ENCODE data around the gene SLC23A1. TPM values are rescaled to one million over a fixed set of nuclear protein-coding genes. Genes with fewer than 3 reads are reported as not detected.
"Not testable (repeated sequence)": the region's sequence is repeated elsewhere in the genome, so short reads cannot be mapped to it uniquely, and the experiment has no call there.

SLC23A1 gene
- total RNA-seq, 1 donor from 2014 or later: not detected

- Mint-ChIP-seq H3K9me3 (ENCODE audit: unreplicated experiment) (no peaks in the 10 kb centered on the region), H3K27me3 (ENCODE audit: unreplicated experiment) (peaks cover 6% of the 10 kb centered on the region), H3K4me3 (ENCODE audit: unreplicated experiment) (no peak overlapping the region), H3K4me1 (ENCODE audit: unreplicated experiment) (peaks cover 27% of the 10 kb centered on the region), H3K36me3 (ENCODE audit: low read depth, unreplicated experiment) (no peaks in the 10 kb centered on the region), H3K27ac (ENCODE audit: unreplicated experiment) (peak overlapping the region; percentile 48)
- no peak for TF ChIP-seq CTCF (IDR thresholded peaks at IDR 0.05; ENCODE audit: unreplicated experiment)
- peak; percentile 32 for DNase-seq (ENCODE audit: low spot score)
Measured at GRCh38 chr5:139388198-139388821, 5.2 kb upstream of the SLC23A1 start.

- H3K36me3 Mint-ChIP-seq (ENCODE audit: low read depth, unreplicated experiment): no peaks in the 10 kb centered on the region
- no peak overlapping the region for H3K27ac Mint-ChIP-seq (ENCODE audit: unreplicated experiment)
- H3K9me3 Mint-ChIP-seq (ENCODE audit: unreplicated experiment): no peaks in the 10 kb centered on the region
- no peak for DNase-seq (ENCODE audit: low spot score)
- H3K27me3 Mint-ChIP-seq (ENCODE audit: unreplicated experiment): peaks cover 5% of the 10 kb centered on the region
- H3K4me3 Mint-ChIP-seq (ENCODE audit: unreplicated experiment): no peak overlapping the region
- no peak for TF ChIP-seq CTCF (IDR thresholded peaks at IDR 0.05; ENCODE audit: unreplicated experiment)
- peaks cover 27% of the 10 kb centered on the region for H3K4me1 Mint-ChIP-seq (ENCODE audit: unreplicated experiment)
Measured at GRCh38 chr5:139387611-139388197, 4.6 kb upstream of the SLC23A1 start.

DNA sequence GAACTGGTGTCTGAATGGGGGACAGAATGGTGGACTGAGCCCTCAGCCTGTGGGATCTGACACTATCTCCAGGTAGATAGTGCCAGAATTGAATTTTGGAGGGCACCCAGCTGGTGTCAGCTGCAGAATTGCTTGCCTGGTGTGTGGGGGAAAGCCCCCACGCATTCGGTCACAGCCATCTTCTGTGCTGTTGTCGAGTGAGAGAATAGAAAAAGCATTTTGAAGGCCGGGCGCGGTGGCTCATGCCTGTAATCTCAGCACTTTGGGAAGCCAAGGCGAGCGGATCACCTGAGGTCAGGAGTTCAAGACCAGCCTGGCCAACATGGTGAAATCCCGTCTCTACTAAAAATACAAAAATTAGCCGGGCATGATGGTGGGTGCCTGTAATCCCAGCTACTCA, 3.9 kb upstream of the SLC23A1 start:
- H3K27ac Mint-ChIP-seq (ENCODE audit: unreplicated experiment); H3K27me3 Mint-ChIP-seq (ENCODE audit: unreplicated experiment); H3K9me3 Mint-ChIP-seq (ENCODE audit: unreplicated experiment); DNase-seq (ENCODE audit: low spot score); H3K36me3 Mint-ChIP-seq (ENCODE audit: low read depth, unreplicated experiment); H3K4me3 Mint-ChIP-seq (ENCODE audit: unreplicated experiment): not testable (repeated sequence)
- H3K4me1 Mint-ChIP-seq (ENCODE audit: unreplicated experiment): peaks cover 27% of the 10 kb centered on the region

DNA sequence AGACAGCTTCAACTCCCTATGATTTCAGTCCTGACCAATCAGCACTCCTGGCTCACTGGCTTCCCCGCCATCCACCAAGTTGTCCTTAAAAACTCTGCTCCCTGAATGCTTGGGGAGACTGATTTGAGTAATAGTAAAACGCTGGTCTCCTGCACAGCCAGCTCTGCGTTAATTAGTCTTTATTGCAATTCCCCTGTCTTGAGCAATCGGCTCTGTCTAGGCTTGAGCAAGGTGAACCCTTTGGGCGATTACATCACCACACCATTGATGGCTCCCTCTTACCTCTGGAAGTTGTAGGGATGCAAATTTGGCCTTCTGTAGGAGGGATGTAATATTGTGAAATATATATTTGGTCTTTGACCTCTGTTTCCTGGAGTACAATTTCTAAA, 2.9 kb upstream of the SLC23A1 start:
- Mint-ChIP-seq H3K4me3 (ENCODE audit: unreplicated experiment) (no peak overlapping the region), H3K9me3 (ENCODE audit: unreplicated experiment) (no peaks in the 10 kb centered on the region), H3K36me3 (ENCODE audit: low read depth, unreplicated experiment) (no peaks in the 10 kb centered on the region), H3K27me3 (ENCODE audit: unreplicated experiment) (peaks cover 2% of the 10 kb centered on the region), H3K4me1 (ENCODE audit: unreplicated experiment) (peaks cover 20% of the 10 kb centered on the region), H3K27ac (ENCODE audit: unreplicated experiment) (no peak overlapping the region)
- no peak for DNase-seq (ENCODE audit: low spot score)
- TF ChIP-seq CTCF (IDR thresholded peaks at IDR 0.05; ENCODE audit: unreplicated experiment): no peak

DNA sequence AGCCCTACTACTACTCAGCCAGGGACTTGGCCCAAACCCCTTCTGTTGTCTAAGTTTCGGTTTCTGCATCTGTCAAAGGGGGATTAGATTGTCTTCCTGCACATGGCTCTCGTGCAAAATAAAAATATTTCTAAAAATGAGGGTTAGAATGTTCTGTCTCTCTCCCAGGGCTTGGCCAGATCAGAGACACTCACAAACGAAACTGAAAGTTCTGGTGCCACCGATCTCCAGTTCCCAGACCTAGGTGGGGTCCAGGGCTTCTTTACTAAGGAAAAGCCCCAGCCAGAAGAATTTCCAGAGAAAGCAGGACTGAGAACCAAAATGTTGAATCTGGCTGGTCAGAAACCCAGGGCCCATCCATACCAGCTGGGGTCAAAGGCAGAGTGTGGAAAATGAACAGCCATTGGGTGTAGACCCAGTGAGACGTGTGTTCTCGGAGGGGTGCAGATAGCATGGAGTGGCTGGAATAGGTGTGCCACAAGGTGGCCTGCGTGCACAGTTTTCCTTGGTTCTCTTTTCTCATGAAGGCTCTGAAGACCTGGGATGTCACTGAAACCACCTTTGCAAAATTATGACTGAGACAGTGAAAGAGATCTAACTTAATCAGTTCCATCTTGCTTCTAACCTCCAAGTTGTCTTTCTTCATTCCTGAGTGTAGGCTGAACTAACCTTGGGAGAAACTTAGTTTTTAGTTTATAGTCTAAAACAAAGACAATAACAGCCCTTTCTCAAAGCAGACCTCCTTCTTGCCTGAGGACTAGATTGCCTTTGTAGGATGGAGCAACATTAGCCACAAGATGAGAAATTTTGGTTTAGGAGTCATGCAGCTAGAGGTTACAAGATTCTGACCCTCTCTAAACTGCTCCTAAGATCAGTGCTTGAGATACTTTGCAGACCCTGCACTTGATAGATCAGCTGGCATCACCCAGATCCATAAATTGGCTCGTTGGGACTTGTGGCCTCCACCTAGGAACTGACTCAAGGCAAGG, 2.3 kb upstream of the SLC23A1 start:
- H3K27ac Mint-ChIP-seq (ENCODE audit: unreplicated experiment): no peak overlapping the region
- no peaks in the 10 kb centered on the region for H3K36me3 Mint-ChIP-seq (ENCODE audit: low read depth, unreplicated experiment)
- DNase-seq (ENCODE audit: low spot score): no peak
- peaks cover 3% of the 10 kb centered on the region for H3K27me3 Mint-ChIP-seq (ENCODE audit: unreplicated experiment)
- peaks cover 16% of the 10 kb centered on the region for H3K4me1 Mint-ChIP-seq (ENCODE audit: unreplicated experiment)
- no peaks in the 10 kb centered on the region for H3K9me3 Mint-ChIP-seq (ENCODE audit: unreplicated experiment)
- TF ChIP-seq CTCF (IDR thresholded peaks at IDR 0.05; ENCODE audit: unreplicated experiment): no peak
- H3K4me3 Mint-ChIP-seq (ENCODE audit: unreplicated experiment): peak overlapping the region; percentile 39

Data from endothelial cell (in vitro differentiated cells).